CD14-positive monocyte (primary cell): ENCODE results near the gene ASB1. TPM values are rescaled to one million over a fixed set of nuclear protein-coding genes. Genes with fewer than 3 reads are reported as not detected.

Experiments used
- DNase-seq, 3 donors: peaks; one replicate each; pipeline ENCODE4 v3.0.0-alpha.2; 2011 to 2022
- H2AFZ ChIP-seq: 2 replicates; pipeline ENCODE4 v1.6.0; 2012; ENCODE audit warnings: mild to moderate bottlenecking, low read depth, low read length, inconsistent platforms; ENCODE audit not compliant: insufficient read depth, poor library complexity, severe bottlenecking
- H3K27ac ChIP-seq, 2 donors: 1 replicate in 1 of 2; 2 replicates in 1 of 2; pipeline ENCODE4 v1.5.1; 2012 to 2013; ENCODE audit warnings: low read length in 2 of 2, control low read depth in 1 of 2, inconsistent platforms in 1 of 2, low read depth in 1 of 2, mild to moderate bottlenecking in 1 of 2
- H3K27me3 ChIP-seq, 2 donors: one replicate each; pipeline versions ENCODE4 v1.6.0 to v1.6.1; 2011 to 2013; ENCODE audit warnings: low read length in 2 of 2; ENCODE audit not compliant: control insufficient read depth in 2 of 2, insufficient read depth in 2 of 2
- H3K36me3 ChIP-seq, 2 donors: replicated peaks in 1 of 2; 1 replicate in 1 of 2; 2 replicates in 1 of 2; pipeline versions ENCODE4 v1.5.1 to v1.6.1; 2012 to 2013; ENCODE audit warnings: low read length in 2 of 2, control low read depth in 1 of 2, inconsistent platforms in 1 of 2, mild to moderate bottlenecking in 1 of 2; ENCODE audit not compliant: insufficient read depth in 2 of 2, control insufficient read depth in 1 of 2
- H3K4me1 ChIP-seq, 2 donors: 1 replicate in 1 of 2; 2 replicates in 1 of 2; pipeline versions ENCODE4 v1.5.1 to v1.6.1; 2012 to 2013; ENCODE audit warnings: low read length in 2 of 2, control low read depth in 1 of 2, inconsistent platforms in 1 of 2, mild to moderate bottlenecking in 1 of 2, moderate library complexity in 1 of 2; ENCODE audit not compliant: insufficient read depth in 2 of 2, control insufficient read depth in 1 of 2
- H3K4me2 ChIP-seq: replicated peaks from 2 replicates; pipeline ENCODE3; 2012; ENCODE audit warnings: low read length, moderate library complexity, mild to moderate bottlenecking; ENCODE audit not compliant: poor library complexity, severe bottlenecking; ENCODE audit errors: extremely low read depth
- H3K4me3 ChIP-seq, 3 experiments: fragments of 200-600 bp in 1 of 3; sonication (generic) in 1 of 3; replicated peaks in 1 of 3; 1 replicate in 2 of 3; 2 replicates in 1 of 3; pipeline ENCODE4 v1.5.1; 2011 to 2013; ENCODE audit warnings: low read length in 3 of 3, mild to moderate bottlenecking in 3 of 3, control low read depth in 2 of 3, low read depth in 2 of 3, inconsistent platforms in 1 of 3, moderate library complexity in 1 of 3
- H3K79me2 ChIP-seq: 2 replicates; pipeline ENCODE4 v1.6.0; 2012; ENCODE audit warnings: mild to moderate bottlenecking, control low read depth, inconsistent platforms, low read length, moderate library complexity; ENCODE audit not compliant: insufficient read depth
- H3K9ac ChIP-seq: 2 replicates; pipeline ENCODE4 v1.6.0; 2017; ENCODE audit warnings: low read length, mild to moderate bottlenecking; ENCODE audit not compliant: insufficient read depth, poor library complexity, severe bottlenecking
- H3K9me3 ChIP-seq, 2 donors: replicated peaks in 1 of 2; 1 replicate in 1 of 2; 2 replicates in 1 of 2; pipeline versions ENCODE4 v1.5.1 to v1.6.1; 2012 to 2013; ENCODE audit warnings: low read length in 2 of 2, control low read depth in 1 of 2; ENCODE audit not compliant: control insufficient read depth in 1 of 2, insufficient read depth in 1 of 2
- H4K20me1 ChIP-seq: 2 replicates; pipeline ENCODE4 v1.6.0; 2012; ENCODE audit warnings: mild to moderate bottlenecking, low read length, control low read depth, moderate library complexity; ENCODE audit not compliant: insufficient read depth
- H3K27ac Mint-ChIP-seq, 7 donors: one replicate each; pipeline ENCODE4 v1.8.0; 2020; ENCODE audit warnings: mild to moderate bottlenecking in 7 of 7, mixed read lengths in 7 of 7, moderate library complexity in 6 of 7, inconsistent platforms in 2 of 7
- H3K27me3 Mint-ChIP-seq, 3 donors: one replicate each; pipeline ENCODE4 v1.8.0; 2021 to 2022; ENCODE audit warnings: low read depth in 3 of 3, mild to moderate bottlenecking in 3 of 3, mixed read lengths in 3 of 3, moderate library complexity in 3 of 3, inconsistent platforms in 1 of 3
- H3K36me3 Mint-ChIP-seq, 2 donors: one replicate each; pipeline ENCODE4 v1.8.0; 2020; ENCODE audit warnings: mixed read lengths in 2 of 2, inconsistent platforms in 1 of 2, mild to moderate bottlenecking in 1 of 2
- H3K4me1 Mint-ChIP-seq: one replicate; pipeline ENCODE4 v1.8.0; 2020; ENCODE audit warnings: mild to moderate bottlenecking, mixed read lengths
- H3K4me3 Mint-ChIP-seq, 2 donors: one replicate each; pipeline ENCODE4 v1.8.0; 2020; ENCODE audit warnings: mild to moderate bottlenecking in 2 of 2, mixed read lengths in 2 of 2, moderate library complexity in 1 of 2
- H3K9me3 Mint-ChIP-seq, 7 donors: one replicate each; pipeline ENCODE4 v1.8.0; 2020 to 2022; ENCODE audit warnings: mixed read lengths in 7 of 7, mild to moderate bottlenecking in 6 of 7, moderate library complexity in 6 of 7, inconsistent platforms in 2 of 7
- WGBS: methylation state at CpG from one replicate; pipeline ENCODE4 v1.1.5; 2013; ENCODE audit warnings: missing lambda C conversion rate; ENCODE audit not compliant: insufficient coverage; 5-methylcytosine and 5-hydroxymethylcytosine counted together
- intact Hi-C, 2 donors: fragments of 100-400 bp; cut with micrococcal nuclease; formaldehyde crosslinking; loops; one replicate each; pipeline versions ENCODE4 v1.15.0 to v1.15.1; 2023
- polyA plus RNA-seq, 3 donors: library from polyadenylated mRNA; depleted of rRNA in 1 of 3; unstranded in 2 of 3; stranded (reverse) in 1 of 3; fragments of 300-500 nt in 2 of 3; fragments of >200 nt in 1 of 3; fragmentation: Illumina TruSeq in 2 of 3; gene quantifications; 1 replicate in 2 of 3; 2 replicates in 1 of 3; pipeline ENCODE4 v1.2.3, GENCODE V29; 2012 to 2021
- TF ChIP-seq, protein P1 (sequence below): fragments of 200-600 bp; IDR thresholded peaks from one replicate; pipeline ENCODE4 v1.8.0; 2022; ENCODE audit warnings: antibody characterized with exemption, mild to moderate bottlenecking

Gene ASB1
- polyA plus RNA-seq, 3 donors, result 15.1 to 22.0 (median 16.0) TPM

GRCh38 chr2:238488347-238488826 is 61.7 kb downstream of the ASB1 start:
- TF ChIP-seq, protein P1, sequence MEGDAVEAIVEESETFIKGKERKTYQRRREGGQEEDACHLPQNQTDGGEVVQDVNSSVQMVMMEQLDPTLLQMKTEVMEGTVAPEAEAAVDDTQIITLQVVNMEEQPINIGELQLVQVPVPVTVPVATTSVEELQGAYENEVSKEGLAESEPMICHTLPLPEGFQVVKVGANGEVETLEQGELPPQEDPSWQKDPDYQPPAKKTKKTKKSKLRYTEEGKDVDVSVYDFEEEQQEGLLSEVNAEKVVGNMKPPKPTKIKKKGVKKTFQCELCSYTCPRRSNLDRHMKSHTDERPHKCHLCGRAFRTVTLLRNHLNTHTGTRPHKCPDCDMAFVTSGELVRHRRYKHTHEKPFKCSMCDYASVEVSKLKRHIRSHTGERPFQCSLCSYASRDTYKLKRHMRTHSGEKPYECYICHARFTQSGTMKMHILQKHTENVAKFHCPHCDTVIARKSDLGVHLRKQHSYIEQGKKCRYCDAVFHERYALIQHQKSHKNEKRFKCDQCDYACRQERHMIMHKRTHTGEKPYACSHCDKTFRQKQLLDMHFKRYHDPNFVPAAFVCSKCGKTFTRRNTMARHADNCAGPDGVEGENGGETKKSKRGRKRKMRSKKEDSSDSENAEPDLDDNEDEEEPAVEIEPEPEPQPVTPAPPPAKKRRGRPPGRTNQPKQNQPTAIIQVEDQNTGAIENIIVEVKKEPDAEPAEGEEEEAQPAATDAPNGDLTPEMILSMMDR, result no peak
- Mint-ChIP-seq H3K27me3 (peaks cover 1 to 5% (median 3%) of the 10 kb centered on the region in 3 donors), H3K9me3 (peaks cover 0 to 2% (median 0%) of the 10 kb centered on the region in 7 donors), H3K27ac (no peak overlapping the region), H3K4me1 (no peaks in the 10 kb centered on the region), H3K36me3 (no peaks in the 10 kb centered on the region), H3K4me3 (no peak overlapping the region)
- H3K36me3 ChIP-seq, result no peaks in the 10 kb centered on the region
- H3K4me1 ChIP-seq, result no peaks in the 10 kb centered on the region
- no peak overlapping the region for H3K27ac ChIP-seq
- no peak overlapping the region for H3K9ac ChIP-seq
- H2AFZ ChIP-seq, result no peak overlapping the region
- H3K4me3 ChIP-seq, result no peak overlapping the region
- no peaks in the 10 kb centered on the region for H3K9me3 ChIP-seq
- WGBS, result 80% methylated on average over 8 of the region's 10 CpGs
- DNase-seq, result no peak
- no peaks in the 10 kb centered on the region for H3K27me3 ChIP-seq
- H4K20me1 ChIP-seq, result no peaks in the 10 kb centered on the region
- no peak overlapping the region for H3K4me2 ChIP-seq
- no peaks in the 10 kb centered on the region for H3K79me2 ChIP-seq
- intact Hi-C loops, result no loop called here

- Histone ChIP-seq H4K20me1 (no peaks in the 10 kb centered on the region), H3K27ac (no peak overlapping the region), H3K4me1 (no peaks in the 10 kb centered on the region), H3K79me2 (no peaks in the 10 kb centered on the region), H3K9ac (no peak overlapping the region), H3K4me2 (no peak overlapping the region), H3K4me3 (no peak overlapping the region), H3K9me3 (no peaks in the 10 kb centered on the region), H2AFZ (no peak overlapping the region), H3K27me3 (no peaks in the 10 kb centered on the region), H3K36me3 (no peaks in the 10 kb centered on the region)
- TF ChIP-seq, protein P1, result no peak
- intact Hi-C loops, result no loop called here
- peaks cover 0 to 2% (median 0%) of the 10 kb centered on the region in 7 donors for H3K9me3 Mint-ChIP-seq
- DNase-seq, result no peak
- WGBS, result 89% methylated on average over 7 of the region's 14 CpGs
- H3K27ac Mint-ChIP-seq, result no peak overlapping the region
- H3K27me3 Mint-ChIP-seq, result peaks cover 1 to 4% (median 1%) of the 10 kb centered on the region in 3 donors
- no peaks in the 10 kb centered on the region for H3K4me1 Mint-ChIP-seq
- no peaks in the 10 kb centered on the region for H3K36me3 Mint-ChIP-seq
- H3K4me3 Mint-ChIP-seq, result no peak overlapping the region
Observed at GRCh38 chr2:238489431-238489830, 62.7 kb downstream of the ASB1 start.
